Body of pancreas (tissue), 4 donors: Measurements from ENCODE around the gene DNM2.
A peak's percentile ranks its signal among the peaks of the same experiment; 100 is the strongest.

Source experiments
- POLR2A ChIP-seq, 3 donors: fragments of 450-650 bp; IDR thresholded peaks; one replicate each; pipeline ENCODE4 v1.6.1; 2016; ENCODE audit warnings: antibody characterized with exemption in 3 of 3, mild to moderate bottlenecking in 2 of 3
- TF ChIP-seq, protein P1 (sequence below), 7 experiments: fragments of 450-650 bp in 4 of 7; fragments of 200-600 bp in 3 of 7; sonication (generic) in 3 of 7; IDR thresholded peaks; one replicate each; pipeline ENCODE4 v1.5.1; 2016 to 2019; ENCODE audit warnings: antibody characterized with exemption in 7 of 7

DNA sequence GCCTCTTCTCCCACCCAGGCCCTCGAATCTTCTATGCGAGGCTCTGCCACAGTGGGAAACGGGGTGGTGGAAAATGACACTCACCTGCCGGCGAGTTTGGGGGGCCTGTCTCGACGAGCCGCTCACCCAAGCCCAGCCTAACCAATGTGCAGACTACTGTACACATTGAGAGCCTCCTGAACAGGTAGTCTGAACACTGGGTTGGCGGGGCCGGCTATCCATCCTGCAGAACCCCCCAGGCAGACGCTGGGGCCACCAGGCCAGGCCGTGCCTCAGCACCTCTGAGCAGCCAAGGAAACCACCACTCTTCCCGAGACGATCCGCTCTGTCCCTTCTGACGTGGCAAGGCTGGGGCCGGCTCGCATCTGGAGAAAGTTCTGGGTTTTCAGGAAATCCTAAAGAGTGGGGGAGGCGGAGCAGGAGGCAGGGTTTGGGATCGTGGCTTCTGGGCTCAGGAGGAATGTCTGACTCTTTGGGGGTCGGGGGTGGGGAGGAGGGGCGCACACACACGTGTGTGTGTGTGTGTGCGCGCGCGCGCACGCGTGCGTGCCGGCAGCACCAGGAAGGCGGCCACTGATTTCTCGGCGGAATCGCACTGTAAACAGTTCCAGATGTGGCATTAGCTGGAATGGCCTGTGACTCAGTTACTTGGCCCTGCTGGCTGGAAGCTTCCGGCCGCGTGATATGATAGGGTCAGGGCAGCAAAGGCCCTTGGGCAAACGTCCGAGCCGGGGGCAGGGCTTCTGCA, 99.6 kb downstream of the DNM2 start:
- peak in 2 of 3 donors; percentile 37 to 42 for TF ChIP-seq POLR2A (IDR thresholded peaks at IDR 0.05)
- TF ChIP-seq, protein P1, sequence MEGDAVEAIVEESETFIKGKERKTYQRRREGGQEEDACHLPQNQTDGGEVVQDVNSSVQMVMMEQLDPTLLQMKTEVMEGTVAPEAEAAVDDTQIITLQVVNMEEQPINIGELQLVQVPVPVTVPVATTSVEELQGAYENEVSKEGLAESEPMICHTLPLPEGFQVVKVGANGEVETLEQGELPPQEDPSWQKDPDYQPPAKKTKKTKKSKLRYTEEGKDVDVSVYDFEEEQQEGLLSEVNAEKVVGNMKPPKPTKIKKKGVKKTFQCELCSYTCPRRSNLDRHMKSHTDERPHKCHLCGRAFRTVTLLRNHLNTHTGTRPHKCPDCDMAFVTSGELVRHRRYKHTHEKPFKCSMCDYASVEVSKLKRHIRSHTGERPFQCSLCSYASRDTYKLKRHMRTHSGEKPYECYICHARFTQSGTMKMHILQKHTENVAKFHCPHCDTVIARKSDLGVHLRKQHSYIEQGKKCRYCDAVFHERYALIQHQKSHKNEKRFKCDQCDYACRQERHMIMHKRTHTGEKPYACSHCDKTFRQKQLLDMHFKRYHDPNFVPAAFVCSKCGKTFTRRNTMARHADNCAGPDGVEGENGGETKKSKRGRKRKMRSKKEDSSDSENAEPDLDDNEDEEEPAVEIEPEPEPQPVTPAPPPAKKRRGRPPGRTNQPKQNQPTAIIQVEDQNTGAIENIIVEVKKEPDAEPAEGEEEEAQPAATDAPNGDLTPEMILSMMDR (IDR thresholded peaks at IDR 0.05): no peak
